GM12892 (cell line): ENCODE data around the gene YPEL3. TPM values are rescaled to one million over a fixed set of nuclear protein-coding genes. Genes with fewer than 3 reads are reported as not detected.
A peak's percentile ranks its signal among the peaks of the same experiment; 100 is the strongest.

ENCODE experiments used
- DNase-seq: peaks from one replicate; pipeline ENCODE4 v3.0.0; 2011; ENCODE audit not compliant: insufficient read length
- FAIRE-seq: peaks from 2 replicates; lab custom pipeline; 2011; peaks lifted over from hg19 to GRCh38; lab: Jason Lieb, UNC
- POLR2A ChIP-seq: IDR thresholded peaks from 2 replicates; pipeline ENCODE4 v1.6.1; 2011; ENCODE audit warnings: low read depth, low read length, control low read depth
- POLR2AphosphoS5 ChIP-seq: IDR thresholded peaks from 2 replicates; pipeline ENCODE4 v1.6.1; 2011; ENCODE audit warnings: low read depth, low read length, control low read depth
- TAF1 ChIP-seq: IDR thresholded peaks from 2 replicates; pipeline ENCODE4 v1.6.1; 2011; ENCODE audit warnings: low read depth, mild to moderate bottlenecking, control low read depth, low read length, borderline replicate concordance
- polyA plus RNA-seq: library from polyadenylated mRNA; unstranded; fragments of >200 nt; gene quantifications from one replicate; pipeline ENCODE4 v1.2.1, GENCODE V29; 2012; ENCODE audit warnings: missing spikeins, inconsistent platforms; ENCODE audit not compliant: missing spikeins

Gene YPEL3, protein sequence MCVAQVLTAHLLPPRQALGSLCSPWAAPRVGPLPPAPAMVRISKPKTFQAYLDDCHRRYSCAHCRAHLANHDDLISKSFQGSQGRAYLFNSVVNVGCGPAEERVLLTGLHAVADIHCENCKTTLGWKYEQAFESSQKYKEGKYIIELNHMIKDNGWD
- polyA plus RNA-seq, result 17.9 TPM

DNA sequence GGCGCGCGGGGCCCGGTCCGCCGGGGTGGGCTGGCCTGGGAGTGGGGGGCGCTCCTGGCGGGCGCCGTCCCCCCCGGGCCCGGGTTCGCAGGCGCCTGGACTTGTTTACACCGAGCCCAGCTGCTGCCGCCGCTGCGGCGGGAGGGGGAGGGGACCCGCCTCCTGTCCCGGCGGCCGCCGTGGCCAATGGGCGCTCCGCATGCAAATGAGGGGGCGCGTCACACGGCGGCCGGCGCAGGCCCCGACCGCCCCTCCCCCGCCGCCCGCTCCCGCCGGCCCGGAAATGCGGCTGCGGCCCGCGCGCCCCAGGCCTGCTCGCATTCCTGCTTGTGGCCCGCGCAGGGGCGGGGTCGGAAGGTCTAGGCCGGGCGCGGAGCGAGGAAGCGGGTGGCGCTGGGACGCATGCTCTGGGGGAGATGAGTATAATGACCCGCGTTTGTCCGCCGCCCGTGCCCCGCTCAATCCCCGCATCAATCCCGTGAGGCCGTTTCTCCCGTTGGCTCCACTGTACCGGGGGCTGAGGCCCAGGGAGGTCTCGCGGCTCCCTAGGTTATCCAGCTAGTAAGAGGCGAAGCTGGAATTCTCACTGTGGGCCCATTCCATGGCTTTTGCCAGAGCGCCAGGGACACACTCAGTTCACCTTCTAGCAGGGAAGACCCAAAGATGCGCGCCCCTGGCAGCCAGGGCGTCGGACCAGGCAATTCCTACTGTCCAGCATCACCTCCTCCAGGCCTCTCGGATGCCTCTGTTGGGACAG lies at the start of gene YPEL3:
Gene YPEL3 (minus strand): TSS at position 109 of the 757 bp plus-strand sequence. CDS start 731 bp downstream, outside the sequence.
- FAIRE-seq, result peak; percentile 84
- 0 out of 2 replicates have a peak, but pooled peaks have one; percentile 47 for TF ChIP-seq TAF1
- no peak for TF ChIP-seq POLR2AphosphoS5
- TF ChIP-seq POLR2A, result peak; percentile 69; the same call in 1 of the 2 replicates
- peak; percentile 98 for DNase-seq

DNA sequence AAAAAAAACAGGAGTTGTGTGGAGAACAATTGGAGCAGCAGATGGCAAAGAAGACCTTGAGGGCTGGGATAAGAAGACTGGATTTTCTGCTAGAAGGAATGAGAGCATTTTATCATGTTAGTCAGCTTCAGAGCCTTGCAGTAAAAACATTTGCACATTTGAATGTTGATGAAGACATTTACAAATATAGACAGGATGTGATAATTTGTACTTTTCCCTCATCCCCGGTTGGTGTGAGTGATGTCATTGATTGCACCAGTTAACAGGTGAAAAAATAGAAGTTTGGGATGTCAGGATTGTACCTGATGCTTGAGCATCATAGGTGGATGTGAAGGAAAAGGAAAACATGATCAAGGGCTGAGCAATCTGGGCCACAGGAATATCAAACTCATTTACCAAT lies 49.6 kb upstream of the YPEL3 start:
- TF ChIP-seq POLR2A (no peak), POLR2AphosphoS5 (no peak), TAF1 (no peak)
- DNase-seq (no peak), FAIRE-seq (no peak)

DNA sequence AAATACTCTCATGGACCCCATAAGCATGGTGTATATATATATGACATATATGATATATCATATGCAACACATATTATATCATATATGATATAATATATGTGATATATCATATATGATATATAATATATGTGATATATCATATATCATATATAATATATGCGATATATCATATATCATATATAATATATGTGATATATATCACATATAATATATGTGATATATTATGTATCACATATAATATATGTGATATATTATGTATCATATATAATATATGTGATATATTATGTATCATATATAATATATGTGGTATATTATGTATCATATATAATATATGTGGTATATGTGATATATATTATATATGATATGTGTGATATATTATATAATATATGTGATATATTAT lies 48.9 kb upstream of the YPEL3 start:
- FAIRE-seq (no peak), DNase-seq (no peak)
- no peak for TF ChIP-seq POLR2A
- no peak for TF ChIP-seq POLR2AphosphoS5
- TF ChIP-seq TAF1, result no peak

DNA sequence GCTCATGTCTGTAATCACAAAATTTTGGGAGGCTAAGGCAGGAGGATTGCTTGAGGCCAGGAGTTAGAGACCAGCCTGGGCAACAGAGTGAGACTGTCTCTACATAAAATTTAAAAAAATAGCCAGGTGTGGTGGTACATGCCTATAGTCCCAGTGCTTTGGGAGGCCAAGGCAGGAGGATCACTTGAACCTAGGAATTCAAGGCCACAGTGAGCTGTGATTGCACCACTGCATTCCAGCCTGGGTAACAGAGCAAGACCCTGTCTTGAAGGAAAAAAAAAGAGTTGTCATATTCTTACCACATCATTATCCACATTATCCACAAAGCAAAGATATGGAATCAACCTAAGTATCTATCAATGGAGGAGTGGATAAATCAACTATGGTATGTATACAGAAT lies 48.0 kb upstream of the YPEL3 start:
- no peak for FAIRE-seq
- TF ChIP-seq POLR2AphosphoS5 (no peak), POLR2A (no peak), TAF1 (no peak)
- no peak for DNase-seq

DNA sequence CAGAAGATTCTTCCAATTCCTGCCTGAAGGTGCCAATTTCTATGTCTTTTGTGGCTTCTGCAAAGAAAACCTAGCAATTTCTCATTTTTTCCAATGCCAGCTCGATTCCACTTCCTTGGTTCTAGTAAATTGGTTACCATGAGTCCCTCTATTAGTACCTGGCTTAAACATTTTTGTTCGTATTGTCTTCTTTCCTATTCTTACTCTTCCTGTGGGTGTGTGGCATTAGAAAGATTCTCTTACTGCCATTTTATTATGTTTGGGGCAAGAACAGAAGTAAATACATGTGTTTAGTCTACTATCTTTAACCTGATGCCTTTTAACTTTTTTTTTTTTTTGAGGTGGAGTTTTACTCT lies 47.3 kb upstream of the YPEL3 start:
- no peak for FAIRE-seq
- TF ChIP-seq TAF1, result no peak
- TF ChIP-seq POLR2AphosphoS5, result no peak
- no peak for TF ChIP-seq POLR2A
- no peak for DNase-seq

DNA sequence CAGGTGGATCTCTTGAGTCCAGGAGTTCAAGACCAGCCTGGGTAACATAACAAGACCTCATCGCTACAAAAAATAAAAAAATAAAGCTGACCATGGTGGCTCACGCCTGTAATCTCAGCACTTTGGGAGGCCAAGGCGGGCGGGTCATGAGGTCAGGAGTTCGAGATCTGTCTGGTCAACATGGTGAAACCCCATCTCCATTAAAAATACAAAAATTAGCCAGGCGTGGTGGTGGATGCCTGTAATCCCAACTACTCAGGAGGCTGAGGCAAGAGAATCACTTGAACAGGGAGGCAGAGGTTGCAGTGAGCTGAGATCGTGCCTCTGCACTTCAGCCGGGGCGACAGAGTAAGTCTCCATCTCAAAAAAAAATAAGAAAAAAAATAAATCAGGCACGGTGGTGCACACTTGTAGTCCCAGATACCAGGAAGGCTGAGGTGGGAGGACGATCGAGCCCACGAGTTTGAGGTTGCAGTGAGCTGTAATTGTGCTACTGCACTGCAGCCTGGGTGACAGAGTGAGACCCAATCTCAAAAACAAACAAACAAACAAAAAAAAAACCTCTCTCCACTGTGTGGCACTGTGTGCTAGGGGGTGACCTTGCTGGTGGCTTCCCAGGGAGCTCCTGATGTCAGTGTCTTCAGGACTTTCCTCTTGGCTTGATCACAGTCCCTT lies 46.8 kb upstream of the YPEL3 start:
- TF ChIP-seq POLR2AphosphoS5, result no peak
- FAIRE-seq, result no peak
- no peak for DNase-seq

DNA sequence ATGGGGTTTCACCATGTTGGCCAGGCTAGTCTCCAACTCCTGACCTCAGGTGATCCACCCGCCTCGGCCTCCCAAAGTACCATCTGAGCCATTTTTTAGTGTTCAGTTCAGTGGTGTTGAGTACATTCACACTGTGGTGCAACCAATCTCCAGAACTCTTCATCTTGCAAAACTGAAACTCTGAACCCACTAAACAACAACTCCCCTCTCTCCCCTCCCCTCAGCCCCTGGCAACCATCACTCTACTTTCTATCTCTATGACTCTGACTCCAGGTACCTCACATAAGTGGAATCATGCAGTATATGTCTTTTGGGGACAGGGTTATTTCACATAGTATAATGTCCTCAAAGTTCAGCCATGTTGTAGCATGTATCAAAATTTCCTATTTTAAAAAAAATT lies 45.7 kb upstream of the YPEL3 start:
- TF ChIP-seq POLR2A, result no peak
- no peak for TF ChIP-seq TAF1
- FAIRE-seq (no peak), DNase-seq (no peak)

DNA sequence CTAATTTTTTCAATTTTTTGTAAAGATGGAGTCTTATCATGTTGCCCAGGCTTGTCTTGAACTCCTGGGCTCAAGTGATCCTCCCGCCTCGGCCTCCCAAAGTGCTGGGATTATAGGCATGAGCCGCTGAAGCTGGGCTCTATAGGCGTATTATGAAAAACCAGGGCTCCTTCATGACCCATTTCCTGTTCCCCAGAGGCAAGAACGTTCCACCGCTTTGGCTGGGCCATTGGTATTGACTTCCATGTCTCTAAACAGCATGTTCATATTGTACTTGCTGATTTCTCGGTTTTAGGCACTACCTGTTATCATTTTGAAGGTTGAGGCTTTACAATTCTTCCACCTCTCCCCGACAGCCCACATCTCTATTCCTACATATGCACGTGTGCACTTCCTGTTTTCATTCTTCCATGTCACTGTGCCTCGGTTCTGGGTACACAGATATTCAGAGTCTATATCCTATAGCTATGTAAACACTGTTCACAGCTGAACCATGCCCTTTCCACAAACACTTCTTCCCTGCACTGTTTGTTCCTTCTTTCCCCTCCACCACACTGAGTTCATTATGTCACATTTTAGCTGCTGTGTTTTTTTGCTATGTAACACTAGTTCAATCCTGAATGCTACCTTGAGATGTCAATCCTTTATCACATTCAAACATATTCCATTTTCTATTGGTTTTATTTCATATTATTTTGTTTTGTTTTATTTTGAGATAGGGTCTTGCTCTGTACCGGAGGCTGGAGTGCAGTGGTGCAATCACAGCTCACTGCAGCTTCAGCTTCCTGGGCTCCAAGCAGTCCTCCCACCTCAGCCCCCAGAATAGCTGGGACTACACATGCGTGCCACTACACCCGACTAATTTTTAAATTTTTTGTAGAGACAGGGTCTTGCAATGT lies 43.8 kb upstream of the YPEL3 start:
- TF ChIP-seq POLR2AphosphoS5, result no peak
- no peak for TF ChIP-seq POLR2A
- no peak for TF ChIP-seq TAF1
- FAIRE-seq (no peak), DNase-seq (no peak)

DNA sequence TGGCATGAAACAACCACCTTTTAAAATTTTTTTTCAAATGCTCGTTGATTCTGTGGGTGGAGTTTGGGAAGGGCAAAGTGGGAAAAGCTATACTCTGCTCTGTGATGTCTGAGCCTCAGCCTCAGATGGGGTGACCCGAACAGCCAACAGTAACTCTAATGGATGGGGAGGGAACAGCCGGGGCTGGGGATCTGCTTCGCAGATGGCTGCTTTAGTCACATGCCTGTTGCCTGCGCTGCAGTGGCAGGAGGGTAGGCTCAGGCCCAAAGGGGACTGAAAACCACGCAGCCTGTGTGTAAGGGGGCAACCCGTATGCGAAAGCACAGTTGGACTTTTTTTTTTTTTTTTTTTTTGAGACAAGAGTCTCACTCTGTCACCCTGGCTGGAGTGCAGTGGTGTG lies 41.9 kb upstream of the YPEL3 start:
- TF ChIP-seq POLR2AphosphoS5, result no peak
- TF ChIP-seq POLR2A, result no peak
- TF ChIP-seq TAF1, result no peak
- DNase-seq, result no peak
- FAIRE-seq, result no peak

DNA sequence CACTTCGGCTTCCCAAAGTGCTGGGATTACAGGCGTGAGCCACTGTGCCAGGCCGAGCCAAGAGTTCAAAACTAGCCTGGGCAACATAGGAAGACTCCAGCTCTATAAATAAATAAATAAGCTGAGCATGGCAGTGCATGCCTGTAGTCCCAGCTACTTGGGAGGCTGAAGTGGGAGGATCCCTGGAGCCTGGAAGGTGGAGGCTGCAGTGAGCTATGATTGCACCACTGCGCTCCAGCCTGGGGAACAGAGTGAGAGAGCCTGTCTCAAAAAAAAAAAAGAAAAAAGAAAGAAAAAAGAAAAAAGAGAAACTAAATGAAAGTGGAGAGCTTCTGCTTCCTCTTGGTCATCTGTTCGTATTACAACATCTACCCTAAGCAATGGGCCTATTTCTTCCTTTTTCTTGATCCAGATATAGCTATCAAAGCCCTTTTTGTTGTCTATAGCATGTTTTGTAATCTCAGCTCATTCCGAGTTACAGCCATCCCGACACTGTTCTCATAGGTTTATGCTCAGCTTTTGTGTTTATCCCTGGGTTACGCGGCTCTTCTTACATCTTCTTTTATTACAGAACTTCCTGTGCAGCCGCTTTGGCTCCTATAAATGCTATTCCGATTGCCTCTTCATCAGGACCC lies 41.1 kb upstream of the YPEL3 start:
- FAIRE-seq (peak; percentile 14), DNase-seq (no peak)
- TF ChIP-seq POLR2AphosphoS5 (no peak), TAF1 (no peak), POLR2A (no peak)
